Activated T-helper 2 cell treated with anti-CD3 and anti-CD28 coated beads, Interferon-gamma antibody, Interleukin-2, Interleukin-4, amounts not matched to agents 10 μg/mL and 5 μg/mL and 100 μg/mL, durations not matched to agents 14 hours and 24 hours and 36 hours (primary cell): ENCODE results near the gene KIF26B. TPM values are rescaled to one million over a fixed set of nuclear protein-coding genes. Genes with fewer than 3 reads are reported as not detected.

Source experiments
- DNase-seq: peaks from one replicate; pipeline ENCODE4 v3.0.0; 2021; ENCODE audit warnings: low spot score
- H3K27ac Mint-ChIP-seq: one replicate; pipeline ENCODE4 v1.8.0; 2021; ENCODE audit warnings: mixed read lengths
- H3K27me3 Mint-ChIP-seq: one replicate; pipeline ENCODE4 v1.8.0; 2021; ENCODE audit warnings: low read depth, mixed read lengths
- H3K36me3 Mint-ChIP-seq: one replicate; pipeline ENCODE4 v1.8.0; 2021; ENCODE audit warnings: low read depth, mixed read lengths
- H3K4me1 Mint-ChIP-seq: one replicate; pipeline ENCODE4 v1.8.0; 2021; ENCODE audit warnings: low read depth, mixed read lengths
- H3K4me3 Mint-ChIP-seq: one replicate; pipeline ENCODE4 v1.8.0; 2021; ENCODE audit warnings: low read depth, mild to moderate bottlenecking, moderate library complexity, mixed read lengths
- H3K9me3 Mint-ChIP-seq: one replicate; pipeline ENCODE4 v1.8.0; 2021; ENCODE audit warnings: mixed read lengths
- intact Hi-C: fragments of 100-400 bp; cut with micrococcal nuclease; formaldehyde crosslinking; loops from one replicate; pipeline ENCODE4 v1.15.1; 2023
- total RNA-seq: library from RNA; stranded (reverse); gene quantifications from 2 replicates; pipeline ENCODE4 v1.2.3, GENCODE V29; 2022

Gene KIF26B
- total RNA-seq, 1 donor from 2014 or later = 0.37 TPM

- intact Hi-C loops = no loop called here
- no peaks in the 10 kb centered on the region for H3K9me3 Mint-ChIP-seq
These were observed 228.2 kb downstream of the KIF26B start for GRCh38 chr1:245382981-245383380.

GRCh38 chr1:245383396-245384330, 228.9 kb downstream of the KIF26B start:
- Mint-ChIP-seq H3K27ac (no peak overlapping the region), H3K4me3 (no peak overlapping the region), H3K4me1 (peaks cover 7% of the 10 kb centered on the region), H3K27me3 (peaks cover 7% of the 10 kb centered on the region), H3K36me3 (no peaks in the 10 kb centered on the region), H3K9me3 (no peaks in the 10 kb centered on the region)
- DNase-seq = no peak
- intact Hi-C loops = no loop called here

More at GRCh38 chr1:245382981-245383380, 228.2 kb downstream of the KIF26B start:
- peaks cover 14% of the 10 kb centered on the region for H3K4me1 Mint-ChIP-seq
- DNase-seq = no peak
- no peak overlapping the region for H3K27ac Mint-ChIP-seq
- no peaks in the 10 kb centered on the region for H3K36me3 Mint-ChIP-seq
- peaks cover 7% of the 10 kb centered on the region for H3K27me3 Mint-ChIP-seq
- no peak overlapping the region for H3K4me3 Mint-ChIP-seq

- no peaks in the 10 kb centered on the region for H3K9me3 Mint-ChIP-seq
- peaks cover 7% of the 10 kb centered on the region for H3K27me3 Mint-ChIP-seq
- intact Hi-C loops = no loop called here
- no peaks in the 10 kb centered on the region for H3K4me1 Mint-ChIP-seq
- DNase-seq = no peak
- H3K36me3 Mint-ChIP-seq = no peaks in the 10 kb centered on the region
- no peak overlapping the region for H3K4me3 Mint-ChIP-seq
- no peak overlapping the region for H3K27ac Mint-ChIP-seq
These were observed 231.6 kb downstream of the KIF26B start for GRCh38 chr1:245386297-245386971.

- DNase-seq = no peak
- H3K36me3 Mint-ChIP-seq = no peaks in the 10 kb centered on the region
- H3K4me3 Mint-ChIP-seq = no peak overlapping the region
- H3K4me1 Mint-ChIP-seq = no peaks in the 10 kb centered on the region
- H3K27me3 Mint-ChIP-seq = peaks cover 7% of the 10 kb centered on the region
- H3K27ac Mint-ChIP-seq = no peak overlapping the region
- no peaks in the 10 kb centered on the region for H3K9me3 Mint-ChIP-seq
- intact Hi-C loops = no loop called here
These were observed 233.9 kb downstream of the KIF26B start for GRCh38 chr1:245388687-245389086.

GRCh38 chr1:245389873-245390272, 235.1 kb downstream of the KIF26B start:
- intact Hi-C loops = no loop called here
- no peak overlapping the region for H3K27ac Mint-ChIP-seq
- peaks cover 6% of the 10 kb centered on the region for H3K27me3 Mint-ChIP-seq
- H3K36me3 Mint-ChIP-seq = no peaks in the 10 kb centered on the region
- H3K4me1 Mint-ChIP-seq = no peaks in the 10 kb centered on the region
- no peak overlapping the region for H3K4me3 Mint-ChIP-seq
- no peak for DNase-seq
- H3K9me3 Mint-ChIP-seq = no peaks in the 10 kb centered on the region

- no peak for DNase-seq
- H3K9me3 Mint-ChIP-seq = no peaks in the 10 kb centered on the region
- no peaks in the 10 kb centered on the region for H3K4me1 Mint-ChIP-seq
- no peak overlapping the region for H3K4me3 Mint-ChIP-seq
- H3K27ac Mint-ChIP-seq = no peak overlapping the region
- H3K36me3 Mint-ChIP-seq = no peaks in the 10 kb centered on the region
- no peaks in the 10 kb centered on the region for H3K27me3 Mint-ChIP-seq
- intact Hi-C loops = no loop called here
These were observed 236.2 kb downstream of the KIF26B start for GRCh38 chr1:245390975-245391374.

- no peak overlapping the region for H3K4me3 Mint-ChIP-seq
These were observed 238.9 kb downstream of the KIF26B start for GRCh38 chr1:245393694-245394093.

GRCh38 chr1:245395680-245396079, 240.9 kb downstream of the KIF26B start:
- no peak overlapping the region for H3K4me3 Mint-ChIP-seq
- H3K36me3 Mint-ChIP-seq = no peaks in the 10 kb centered on the region
- no peak for DNase-seq
- H3K4me1 Mint-ChIP-seq = no peaks in the 10 kb centered on the region
- no peaks in the 10 kb centered on the region for H3K9me3 Mint-ChIP-seq
- H3K27me3 Mint-ChIP-seq = no peaks in the 10 kb centered on the region
- H3K27ac Mint-ChIP-seq = no peak overlapping the region
- intact Hi-C loops = no loop called here

More at GRCh38 chr1:245393694-245394093, 238.9 kb downstream of the KIF26B start:
- Mint-ChIP-seq H3K9me3 (no peaks in the 10 kb centered on the region), H3K27ac (no peak overlapping the region), H3K27me3 (no peaks in the 10 kb centered on the region), H3K36me3 (no peaks in the 10 kb centered on the region), H3K4me1 (no peaks in the 10 kb centered on the region)
- intact Hi-C loops = no loop called here
- DNase-seq = no peak

- Mint-ChIP-seq H3K27me3 (no peaks in the 10 kb centered on the region), H3K4me3 (no peak overlapping the region)
These were observed 241.8 kb downstream of the KIF26B start for GRCh38 chr1:245396615-245397014.

GRCh38 chr1:245397771-245398170, 243.0 kb downstream of the KIF26B start:
- no peaks in the 10 kb centered on the region for H3K36me3 Mint-ChIP-seq
- H3K27me3 Mint-ChIP-seq = no peaks in the 10 kb centered on the region
- no peak overlapping the region for H3K27ac Mint-ChIP-seq
- H3K9me3 Mint-ChIP-seq = no peaks in the 10 kb centered on the region
- intact Hi-C loops = no loop called here
- H3K4me1 Mint-ChIP-seq = no peaks in the 10 kb centered on the region
- H3K4me3 Mint-ChIP-seq = no peak overlapping the region
- DNase-seq = no peak

More at GRCh38 chr1:245396615-245397014, 241.8 kb downstream of the KIF26B start:
- Mint-ChIP-seq H3K4me1 (no peaks in the 10 kb centered on the region), H3K9me3 (no peaks in the 10 kb centered on the region), H3K27ac (no peak overlapping the region), H3K36me3 (no peaks in the 10 kb centered on the region)
- intact Hi-C loops = no loop called here
- DNase-seq = no peak

- Mint-ChIP-seq H3K36me3 (no peaks in the 10 kb centered on the region), H3K4me1 (no peaks in the 10 kb centered on the region), H3K4me3 (no peak overlapping the region), H3K27me3 (no peaks in the 10 kb centered on the region), H3K9me3 (no peaks in the 10 kb centered on the region), H3K27ac (no peak overlapping the region)
- DNase-seq = no peak
- intact Hi-C loops = no loop called here
These were observed 243.4 kb downstream of the KIF26B start for GRCh38 chr1:245398180-245398579.

- H3K27ac Mint-ChIP-seq = no peak overlapping the region
- no peaks in the 10 kb centered on the region for H3K4me1 Mint-ChIP-seq
- H3K9me3 Mint-ChIP-seq = no peaks in the 10 kb centered on the region
- H3K4me3 Mint-ChIP-seq = no peak overlapping the region
- no peaks in the 10 kb centered on the region for H3K27me3 Mint-ChIP-seq
- intact Hi-C loops = no loop called here
- no peaks in the 10 kb centered on the region for H3K36me3 Mint-ChIP-seq
- DNase-seq = no peak
These were observed 247.2 kb downstream of the KIF26B start for GRCh38 chr1:245401881-245402587.
